HepG2 (cell line): Measurements from ENCODE around the gene DCDC2.

Source experiments
- BCL3 ChIP-seq: sonication (generic); formaldehyde crosslinking; IDR thresholded peaks from 2 replicates; pipeline ENCODE4 v1.5.1; 2020; ENCODE audit warnings: mild to moderate bottlenecking, missing genetic modification reagents, moderate library complexity
- CTCF ChIP-seq: sonication (generic); formaldehyde crosslinking; IDR thresholded peaks from 2 replicates; pipeline ENCODE4 v1.5.0; 2020; ENCODE audit warnings: mild to moderate bottlenecking, missing genetic modification reagents, moderate library complexity
- IKZF1 ChIP-seq: fragments of 450-650 bp; IDR thresholded peaks from 2 replicates; pipeline ENCODE4 v1.7.1; 2016
- JUND ChIP-seq: sonication (generic); formaldehyde crosslinking; IDR thresholded peaks from 2 replicates; pipeline ENCODE4 v1.8.0; 2022; ENCODE audit warnings: mild to moderate bottlenecking, missing genetic modification reagents
- KDM5A ChIP-seq: fragments of 200-600 bp; sonication (generic); IDR thresholded peaks from 2 replicates; pipeline ENCODE4 v1.7.0; 2018; ENCODE audit warnings: antibody characterized with exemption, mild to moderate bottlenecking, low read length, borderline replicate concordance
- MTF1 ChIP-seq: sonication (generic); formaldehyde crosslinking; IDR thresholded peaks from 2 replicates; pipeline ENCODE4 v1.5.0; 2020; ENCODE audit warnings: missing genetic modification reagents
- MYNN ChIP-seq: sonication (generic); formaldehyde crosslinking; IDR thresholded peaks from 2 replicates; pipeline ENCODE4 v1.4.0; 2020; ENCODE audit warnings: mild to moderate bottlenecking, low read depth, missing genetic modification reagents
- NR2C2 ChIP-seq: sonication (generic); formaldehyde crosslinking; IDR thresholded peaks from 2 replicates; pipeline ENCODE4 v1.4.0; 2020; ENCODE audit warnings: missing genetic modification reagents, mild to moderate bottlenecking, moderate library complexity, borderline replicate concordance
- RAD21 ChIP-seq: fragments of 450-650 bp; formaldehyde crosslinking; IDR thresholded peaks from 2 replicates; pipeline ENCODE4 v1.5.0; 2020; ENCODE audit warnings: mild to moderate bottlenecking
- ZNF589 ChIP-seq: sonication (generic); formaldehyde crosslinking; conservative IDR thresholded peaks from 2 replicates; pipeline ENCODE4 v1.8.0; 2022; ENCODE audit warnings: mild to moderate bottlenecking, moderate library complexity, missing genetic modification reagents
- ZNF839 ChIP-seq: sonication (generic); formaldehyde crosslinking; IDR thresholded peaks from 2 replicates; pipeline ENCODE4 v1.4.0; 2020; ENCODE audit warnings: missing genetic modification reagents, mild to moderate bottlenecking, borderline replicate concordance

GRCh38 chr6:24272148-24272547 lies 85.7 kb downstream of the DCDC2 start:
- TF ChIP-seq RAD21 (CRISPR knock-in tag), result no peak
- no peak for TF ChIP-seq NR2C2
- TF ChIP-seq BCL3 (CRISPR knock-in tag), result no peak
- no peak for TF ChIP-seq KDM5A
- TF ChIP-seq CTCF (CRISPR knock-in tag), result no peak
- TF ChIP-seq ZNF589 (CRISPR knock-in tag), result no peak
- no peak for TF ChIP-seq MYNN (CRISPR knock-in tag)
- TF ChIP-seq ZNF839 (CRISPR knock-in tag), result no peak
- TF ChIP-seq MTF1 (CRISPR knock-in tag), result no peak
- TF ChIP-seq JUND (CRISPR knock-in tag), result no peak
- TF ChIP-seq IKZF1, result no peak
